ENCODE measurements around the gene HRAS.

Gene HRAS

GRCh38 chr11:528815-529727 is 6.3 kb downstream of the HRAS start:
- in situ Hi-C loops (cut with HindIII; ENCODE audit: low sequenced_read_pairs) = no loop called here
- TF ChIP-seq, protein P1, sequence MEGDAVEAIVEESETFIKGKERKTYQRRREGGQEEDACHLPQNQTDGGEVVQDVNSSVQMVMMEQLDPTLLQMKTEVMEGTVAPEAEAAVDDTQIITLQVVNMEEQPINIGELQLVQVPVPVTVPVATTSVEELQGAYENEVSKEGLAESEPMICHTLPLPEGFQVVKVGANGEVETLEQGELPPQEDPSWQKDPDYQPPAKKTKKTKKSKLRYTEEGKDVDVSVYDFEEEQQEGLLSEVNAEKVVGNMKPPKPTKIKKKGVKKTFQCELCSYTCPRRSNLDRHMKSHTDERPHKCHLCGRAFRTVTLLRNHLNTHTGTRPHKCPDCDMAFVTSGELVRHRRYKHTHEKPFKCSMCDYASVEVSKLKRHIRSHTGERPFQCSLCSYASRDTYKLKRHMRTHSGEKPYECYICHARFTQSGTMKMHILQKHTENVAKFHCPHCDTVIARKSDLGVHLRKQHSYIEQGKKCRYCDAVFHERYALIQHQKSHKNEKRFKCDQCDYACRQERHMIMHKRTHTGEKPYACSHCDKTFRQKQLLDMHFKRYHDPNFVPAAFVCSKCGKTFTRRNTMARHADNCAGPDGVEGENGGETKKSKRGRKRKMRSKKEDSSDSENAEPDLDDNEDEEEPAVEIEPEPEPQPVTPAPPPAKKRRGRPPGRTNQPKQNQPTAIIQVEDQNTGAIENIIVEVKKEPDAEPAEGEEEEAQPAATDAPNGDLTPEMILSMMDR (IDR thresholded peaks at IDR 0.05; ENCODE audit: low read depth, low read length) = no peak
- H3K4me3 ChIP-seq (ENCODE audit: low read depth, low read length) = no peak overlapping the region
- DNase-seq (ENCODE audit: low read depth, low spot score) = no peak

GRCh38 chr11:528166-528814 is 7.1 kb downstream of the HRAS start:
- DNase-seq (ENCODE audit: low read depth, low spot score) = no peak
- in situ Hi-C loops (cut with HindIII; ENCODE audit: low sequenced_read_pairs) = no loop called here
- TF ChIP-seq, protein P1 (IDR thresholded peaks at IDR 0.05; ENCODE audit: low read depth, low read length) = no peak
- H3K4me3 ChIP-seq (ENCODE audit: low read depth, low read length) = no peak overlapping the region

DNA sequence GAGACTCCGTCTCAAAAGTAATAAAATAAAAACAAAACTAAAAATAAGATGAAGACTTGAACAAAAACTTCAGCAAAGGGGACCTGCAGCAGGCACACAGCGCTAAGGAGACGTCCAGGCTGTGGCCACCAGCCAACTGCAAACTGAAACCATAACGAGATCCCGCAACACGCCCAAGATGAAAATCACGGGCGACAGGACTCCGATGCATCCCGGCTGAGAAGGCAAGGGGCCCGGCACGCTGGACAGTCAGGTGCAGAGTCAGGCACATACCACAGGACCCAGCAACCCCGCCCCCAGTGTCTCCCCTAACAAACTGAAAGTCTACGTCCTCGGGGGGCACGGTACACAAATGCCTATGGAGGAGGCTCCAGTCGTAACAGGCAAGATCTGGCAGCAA is 9.2 kb downstream of the HRAS start:
- in situ Hi-C loops (cut with HindIII; ENCODE audit: low sequenced_read_pairs) = no loop called here
- DNase-seq (ENCODE audit: low read depth, low spot score) = no peak
- TF ChIP-seq, protein P1 (IDR thresholded peaks at IDR 0.05; ENCODE audit: low read depth, low read length) = no peak
- no peak overlapping the region for H3K4me3 ChIP-seq (ENCODE audit: low read depth, low read length)

DNA sequence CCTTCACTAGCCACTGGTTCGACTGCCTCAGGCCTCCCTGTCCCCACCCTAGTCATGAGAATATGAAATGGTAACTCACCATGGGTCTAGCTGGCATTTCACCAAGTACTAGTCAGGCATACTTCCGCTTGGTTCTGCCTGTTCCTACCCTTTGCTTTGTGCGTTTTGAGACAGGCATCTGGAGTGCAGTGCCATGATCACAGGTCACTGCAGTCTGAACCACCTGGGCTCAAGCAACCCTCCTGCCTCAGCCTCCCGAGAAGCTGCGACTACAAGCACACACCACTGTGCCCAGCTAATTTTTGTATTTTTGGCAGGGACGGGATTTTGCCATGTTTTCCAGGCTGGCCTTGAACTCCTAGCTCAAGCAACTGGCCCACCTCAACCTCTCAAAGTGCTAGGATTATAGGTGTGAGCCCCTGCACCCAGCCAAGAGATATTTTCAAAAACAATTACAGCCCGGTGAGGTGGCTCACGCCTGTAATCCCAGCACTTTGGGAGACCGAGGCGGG is 14.1 kb downstream of the HRAS start:
- in situ Hi-C loops (cut with HindIII; ENCODE audit: low sequenced_read_pairs) = no loop called here
- TF ChIP-seq, protein P1 (IDR thresholded peaks at IDR 0.05; ENCODE audit: low read depth, low read length) = no peak
- DNase-seq (ENCODE audit: low read depth, low spot score) = no peak
- no peak overlapping the region for H3K4me3 ChIP-seq (ENCODE audit: low read depth, low read length)

DNA sequence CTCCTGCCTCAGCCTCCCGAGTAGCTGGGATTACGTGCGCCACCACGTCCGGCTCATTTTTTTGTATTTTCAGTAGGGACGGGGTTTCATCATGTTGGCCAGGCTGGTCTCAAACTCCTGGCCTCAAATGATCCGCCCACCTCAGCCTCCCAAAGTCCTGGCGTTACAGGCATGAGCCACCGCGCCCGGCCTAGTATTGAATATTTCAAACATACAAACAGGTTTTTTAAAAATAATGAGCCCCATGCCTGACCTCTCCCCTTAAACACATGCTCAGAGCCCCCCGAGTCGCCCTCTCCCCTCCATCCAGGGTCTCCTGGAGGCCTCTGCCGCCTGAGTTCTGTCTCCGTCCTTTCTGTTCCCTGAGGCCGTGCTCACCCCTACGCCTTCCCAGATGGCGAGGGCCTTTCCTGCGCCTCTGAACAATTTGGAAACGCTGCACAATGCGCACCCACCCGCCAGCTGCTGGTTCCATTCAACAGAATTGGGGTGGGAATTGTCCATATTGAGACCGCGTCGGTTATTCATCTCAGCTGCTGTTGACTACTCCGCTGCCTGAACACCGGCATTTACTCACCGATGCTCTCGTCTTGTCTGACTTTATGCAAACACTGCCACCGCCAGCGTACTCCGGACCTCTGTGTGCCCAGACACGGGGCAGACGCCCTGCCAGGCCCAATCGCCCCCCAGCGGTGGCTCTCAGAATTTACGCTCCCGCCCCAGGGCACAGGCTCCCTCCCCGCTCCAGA is 14.8 kb downstream of the HRAS start:
- TF ChIP-seq, protein P1 (IDR thresholded peaks at IDR 0.05; ENCODE audit: low read depth, low read length) = no peak
- DNase-seq (ENCODE audit: low read depth, low spot score) = no peak
- in situ Hi-C loops (cut with HindIII; ENCODE audit: low sequenced_read_pairs) = no loop called here

More for the DNA sequence above, 14.8 kb downstream of the HRAS start:
- no peak overlapping the region for H3K4me3 ChIP-seq (ENCODE audit: low read depth, low read length)
